Measurements from ENCODE around the gene COLEC12.

The COLEC12 gene

DNA sequence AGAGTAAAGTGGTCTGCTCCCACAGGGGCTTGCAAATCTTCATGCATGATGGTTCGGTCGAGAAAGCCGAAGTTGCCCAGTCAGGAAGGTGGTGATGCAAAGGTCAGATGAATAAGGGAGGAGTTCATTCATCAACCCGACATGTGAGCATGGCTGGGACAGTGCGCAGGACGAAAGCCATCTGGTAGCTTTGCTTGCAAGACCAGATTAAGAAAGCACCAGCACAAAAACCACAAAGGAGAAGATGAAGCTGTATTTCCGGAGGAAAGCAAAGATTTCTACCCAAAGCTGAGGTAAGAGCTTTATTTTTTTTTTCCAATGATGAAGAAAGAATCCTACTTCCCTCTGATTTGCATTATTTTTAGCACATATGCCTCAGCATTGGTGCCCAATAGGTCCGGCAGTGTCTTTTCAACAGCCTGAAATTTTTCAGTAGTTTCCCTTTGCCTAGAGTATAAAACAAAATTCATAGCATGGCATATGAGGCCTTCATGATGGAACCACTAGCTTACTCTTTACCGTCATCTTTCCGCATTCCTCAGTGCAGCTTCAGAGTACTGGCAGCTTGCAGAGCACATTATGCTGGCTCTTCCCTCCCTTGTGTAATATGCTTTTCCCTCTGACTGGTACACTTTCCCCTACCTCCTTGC is 120.7 kb downstream of the COLEC12 start:
- peak; percentile 61 for DNase-seq (ENCODE audit: low read depth)
- H3K4me3 ChIP-seq (replicated peaks; ENCODE audit: low read depth, low read length), result no peak overlapping the region
- no peak for TF ChIP-seq CTCF (IDR thresholded peaks at IDR 0.05; ENCODE audit: low read length, missing control alignments)

GRCh38 chr18:378079-378478 is 122.4 kb downstream of the COLEC12 start:
- no peak overlapping the region for H3K4me3 ChIP-seq (replicated peaks; ENCODE audit: low read depth, low read length)
- TF ChIP-seq CTCF (IDR thresholded peaks at IDR 0.05; ENCODE audit: low read length, missing control alignments), result no peak
- DNase-seq (ENCODE audit: low read depth), result no peak

DNA sequence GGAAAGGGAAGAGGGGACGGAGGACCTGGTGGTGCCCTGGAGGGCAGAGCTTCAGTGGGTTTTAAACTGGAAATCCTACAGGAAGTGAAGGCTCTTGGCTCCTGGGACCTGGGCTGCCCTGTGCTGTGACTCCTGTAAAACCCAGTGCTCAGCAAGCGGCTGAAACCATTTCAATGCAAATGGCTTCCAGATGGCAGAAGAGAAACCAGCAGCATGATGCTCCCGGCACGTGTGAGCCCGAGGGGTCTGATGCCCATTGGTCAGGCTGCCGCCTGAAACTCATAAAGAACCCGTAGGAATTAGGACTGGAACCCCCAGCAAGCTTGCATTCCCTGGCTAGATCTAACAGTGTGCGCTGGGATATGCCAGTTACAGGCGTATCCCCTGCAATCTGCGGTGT is 123.4 kb downstream of the COLEC12 start:
- no peak for TF ChIP-seq CTCF (IDR thresholded peaks at IDR 0.05; ENCODE audit: low read length, missing control alignments)

DNA sequence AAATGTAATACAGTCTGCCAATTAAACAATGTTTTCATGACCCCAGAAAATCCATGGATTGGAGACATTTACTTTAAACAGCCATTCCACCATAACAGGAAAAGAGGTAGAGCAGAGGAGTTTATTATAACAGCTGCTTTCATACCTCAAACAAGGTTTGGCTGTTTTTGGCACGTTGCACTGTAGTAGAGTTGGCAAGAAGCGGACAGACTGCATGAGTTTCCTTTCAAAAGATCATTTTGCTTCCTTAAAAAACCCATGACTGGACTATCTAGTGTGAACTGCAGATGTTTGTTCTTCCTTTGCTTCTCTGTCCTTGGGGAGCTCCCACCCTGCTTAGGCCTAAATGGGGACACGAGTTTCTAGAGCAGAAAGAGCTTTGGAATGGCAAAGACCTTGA is 124.2 kb downstream of the COLEC12 start:
- no peak for DNase-seq (ENCODE audit: low read depth)
- no peak overlapping the region for H3K4me3 ChIP-seq (replicated peaks; ENCODE audit: low read depth, low read length)
- no peak for TF ChIP-seq CTCF (IDR thresholded peaks at IDR 0.05; ENCODE audit: low read length, missing control alignments)

More for the DNA sequence above, 123.4 kb downstream of the COLEC12 start:
- no peak for DNase-seq (ENCODE audit: low read depth)
- H3K4me3 ChIP-seq (replicated peaks; ENCODE audit: low read depth, low read length), result no peak overlapping the region

- TF ChIP-seq CTCF (IDR thresholded peaks at IDR 0.05; ENCODE audit: low read length, missing control alignments), result no peak
- no peak overlapping the region for H3K4me3 ChIP-seq (replicated peaks; ENCODE audit: low read depth, low read length)
- no peak for DNase-seq (ENCODE audit: low read depth)
Measured at GRCh38 chr18:374721-375168, 125.8 kb downstream of the COLEC12 start.

GRCh38 chr18:373780-374179 is 126.7 kb downstream of the COLEC12 start:
- DNase-seq (ENCODE audit: low read depth), result no peak
- H3K4me3 ChIP-seq (replicated peaks; ENCODE audit: low read depth, low read length), result no peak overlapping the region
- no peak for TF ChIP-seq CTCF (IDR thresholded peaks at IDR 0.05; ENCODE audit: low read length, missing control alignments)

- TF ChIP-seq CTCF (IDR thresholded peaks at IDR 0.05; ENCODE audit: low read length, missing control alignments), result no peak
- no peak for DNase-seq (ENCODE audit: low read depth)
- no peak overlapping the region for H3K4me3 ChIP-seq (replicated peaks; ENCODE audit: low read depth, low read length)
Measured at GRCh38 chr18:371609-371982, 128.9 kb downstream of the COLEC12 start.
